Measurements from ENCODE around the gene KASH5. TPM values are rescaled to one million over a fixed set of nuclear protein-coding genes. Genes with fewer than 3 reads are reported as not detected.
A peak's percentile ranks its signal among the peaks of the same experiment; 100 is the strongest.

Gene KASH5
- total and polyA plus RNA-seq, 2 of the 8 experiments (the other 6 are each of a cell fraction or from before 2014, with no cell fraction given): 0.05 to 0.19 TPM

GRCh38 chr19:49403404-49404187, 15.5 kb downstream of the KASH5 start (continued):
- TF ChIP-seq CHD7 (IDR thresholded peaks at IDR 0.05; ENCODE audit: insufficient replicate concordance, low read length) (no peak), CHD1 (IDR thresholded peaks at IDR 0.05; ENCODE audit: low read depth, low read length) (no peak), MAFK (IDR thresholded peaks at IDR 0.05; ENCODE audit: low read depth, low read length) (no peak), PHF8 (conservative IDR thresholded peaks at IDR 0.05; ENCODE audit: low read depth, low read length) (no peak), KDM4A (IDR thresholded peaks at IDR 0.05; ENCODE audit: low read depth, low read length, severe bottlenecking) (no peak), SRF (IDR thresholded peaks at IDR 0.05; ENCODE audit: low read depth, low read length) (no peak), CTBP2 (IDR thresholded peaks at IDR 0.05; ENCODE audit: borderline replicate concordance, insufficient read depth, insufficient read length, low read length) (no peak), TCF12 (IDR thresholded peaks at IDR 0.05; ENCODE audit: low read depth, low read length) (peak; percentile 85; the same call in 1 of the 2 replicates), ATF3 (IDR thresholded peaks at IDR 0.05; ENCODE audit: insufficient read depth, low read depth, low read length) (no peak)
